PFSK-1 (cell line): Measurements from ENCODE around the gene PKMYT1.

Source experiments
- POLR2AphosphoS5 ChIP-seq: IDR thresholded peaks from 2 replicates; pipeline ENCODE4 v1.6.1; 2012; ENCODE audit warnings: low read depth, mild to moderate bottlenecking, control low read depth, low read length, moderate library complexity
- TAF1 ChIP-seq: IDR thresholded peaks from 2 replicates; pipeline ENCODE4 v1.6.1; 2012; ENCODE audit warnings: low read length, control low read depth, borderline replicate concordance; ENCODE audit not compliant: insufficient read depth

DNA sequence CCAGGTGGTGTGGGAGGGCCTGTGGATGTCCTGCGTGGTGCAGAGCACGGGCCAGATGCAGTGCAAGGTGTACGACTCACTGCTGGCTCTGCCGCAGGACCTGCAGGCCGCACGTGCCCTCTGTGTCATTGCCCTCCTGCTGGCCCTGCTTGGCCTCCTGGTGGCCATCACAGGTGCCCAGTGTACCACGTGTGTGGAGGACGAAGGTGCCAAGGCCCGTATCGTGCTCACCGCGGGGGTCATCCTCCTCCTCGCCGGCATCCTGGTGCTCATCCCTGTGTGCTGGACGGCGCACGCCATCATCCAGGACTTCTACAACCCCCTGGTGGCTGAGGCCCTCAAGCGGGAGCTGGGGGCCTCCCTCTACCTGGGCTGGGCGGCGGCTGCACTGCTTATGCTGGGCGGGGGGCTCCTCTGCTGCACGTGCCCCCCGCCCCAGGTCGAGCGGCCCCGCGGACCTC lies 33.3 kb upstream of the PKMYT1 start:
- TF ChIP-seq TAF1 (no peak), POLR2AphosphoS5 (no peak)
